ENCODE data around the gene SLC7A8.

GRCh38 chr14:23132970-23133369 lies 50.5 kb downstream of the SLC7A8 start:
- TF ChIP-seq, protein P1, sequence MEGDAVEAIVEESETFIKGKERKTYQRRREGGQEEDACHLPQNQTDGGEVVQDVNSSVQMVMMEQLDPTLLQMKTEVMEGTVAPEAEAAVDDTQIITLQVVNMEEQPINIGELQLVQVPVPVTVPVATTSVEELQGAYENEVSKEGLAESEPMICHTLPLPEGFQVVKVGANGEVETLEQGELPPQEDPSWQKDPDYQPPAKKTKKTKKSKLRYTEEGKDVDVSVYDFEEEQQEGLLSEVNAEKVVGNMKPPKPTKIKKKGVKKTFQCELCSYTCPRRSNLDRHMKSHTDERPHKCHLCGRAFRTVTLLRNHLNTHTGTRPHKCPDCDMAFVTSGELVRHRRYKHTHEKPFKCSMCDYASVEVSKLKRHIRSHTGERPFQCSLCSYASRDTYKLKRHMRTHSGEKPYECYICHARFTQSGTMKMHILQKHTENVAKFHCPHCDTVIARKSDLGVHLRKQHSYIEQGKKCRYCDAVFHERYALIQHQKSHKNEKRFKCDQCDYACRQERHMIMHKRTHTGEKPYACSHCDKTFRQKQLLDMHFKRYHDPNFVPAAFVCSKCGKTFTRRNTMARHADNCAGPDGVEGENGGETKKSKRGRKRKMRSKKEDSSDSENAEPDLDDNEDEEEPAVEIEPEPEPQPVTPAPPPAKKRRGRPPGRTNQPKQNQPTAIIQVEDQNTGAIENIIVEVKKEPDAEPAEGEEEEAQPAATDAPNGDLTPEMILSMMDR (IDR thresholded peaks at IDR 0.05), result no peak
- no peak for TF ChIP-seq POLR2A (IDR thresholded peaks at IDR 0.05)

Data from adrenal gland (tissue), 5 donors.